Endothelial cell of umbilical vein (primary cell): ENCODE data around the gene EFNA5. TPM values are rescaled to one million over a fixed set of nuclear protein-coding genes. Genes with fewer than 3 reads are reported as not detected.

Experiments
- BruUV-seq: library from RNA; stranded (reverse); fragments of 400-500 nt; replicated peaks from 2 replicates; lab custom pipeline; 2021; lab: Mats Ljungman, UMichigan
- CTCF ChIA-PET: fragments of 300-600, 350-600 bp; sonication (Branson Sonifier 250); formaldehyde crosslinking; loops from one replicate; lab custom pipeline; 2021; ENCODE audit warnings: antibody characterized with exemption, inconsistent platforms; lab: Charles Lee
- POLR2A ChIA-PET: fragments of 300-600, 350-600 bp; sonication (Branson Sonifier 250); formaldehyde crosslinking; loops from one replicate; lab custom pipeline; 2021; ENCODE audit warnings: antibody characterized with exemption, inconsistent platforms; lab: Charles Lee
- DNase-seq: peaks from one replicate; pipeline ENCODE4 v3.0.0-alpha.2; 2011; ENCODE audit warnings: low read depth, low spot score
- FAIRE-seq: peaks from 2 replicates; lab custom pipeline; 2011; peaks lifted over from hg19 to GRCh38; lab: Jason Lieb, UNC
- H2AFZ ChIP-seq: 2 replicates; pipeline ENCODE4 v1.6.0; 2012; ENCODE audit warnings: low read depth, low read length, control low read depth, inconsistent platforms
- H3K27ac ChIP-seq: 2 replicates; pipeline ENCODE4 v1.5.1; 2011; ENCODE audit warnings: low read depth, mild to moderate bottlenecking, control low read depth, low read length, moderate library complexity; ENCODE audit not compliant: insufficient read depth
- H3K27me3 ChIP-seq, 2 experiments: 2 replicates each; pipeline versions ENCODE4 v1.6.0 to v1.6.1; 2011; ENCODE audit warnings: low read length in 2 of 2, mixed read lengths in 1 of 2; ENCODE audit not compliant: control insufficient read depth in 2 of 2, insufficient read depth in 2 of 2
- H3K36me3 ChIP-seq, 2 experiments: 2 replicates in 1 of 2; 3 replicates in 1 of 2; pipeline ENCODE4 v1.5.1; 2011; ENCODE audit warnings: low read length in 2 of 2, mild to moderate bottlenecking in 1 of 2, moderate library complexity in 1 of 2; ENCODE audit not compliant: control insufficient read depth in 2 of 2, insufficient read depth in 2 of 2; ENCODE audit errors: extremely low read depth in 1 of 2
- H3K4me1 ChIP-seq: 3 replicates; pipeline ENCODE4 v1.5.1; 2011; ENCODE audit warnings: mild to moderate bottlenecking, low read length; ENCODE audit not compliant: control insufficient read depth, insufficient read depth; ENCODE audit errors: extremely low read depth
- H3K4me2 ChIP-seq: 2 replicates; pipeline ENCODE4 v1.6.1; 2011; ENCODE audit warnings: low read length, control low read depth, mixed read lengths; ENCODE audit not compliant: insufficient read depth
- H3K4me3 ChIP-seq, 3 experiments: fragments of 200-600 bp in 1 of 3; sonication (generic), shearing (Covaris generic) in 1 of 3; replicated peaks in 1 of 3; 2 replicates each; pipeline ENCODE4 v1.5.1; 2011 to 2016; ENCODE audit warnings: control low read depth in 3 of 3, low read length in 3 of 3, mild to moderate bottlenecking in 2 of 3, inconsistent platforms in 1 of 3, low read depth in 1 of 3, moderate library complexity in 1 of 3; ENCODE audit not compliant: insufficient read depth in 1 of 3
- H3K79me2 ChIP-seq: 2 replicates; pipeline ENCODE4 v1.6.0; 2012; ENCODE audit warnings: low read length, inconsistent platforms; ENCODE audit not compliant: control insufficient read depth, insufficient read depth
- H3K9ac ChIP-seq: replicated peaks from 2 replicates; pipeline ENCODE3; 2011; ENCODE audit warnings: low read length, control low read depth; ENCODE audit not compliant: insufficient read depth; ENCODE audit errors: extremely low read depth
- H3K9me1 ChIP-seq: replicated peaks from 3 replicates; pipeline ENCODE4 v1.6.0; 2011; ENCODE audit warnings: mild to moderate bottlenecking, low read length; ENCODE audit not compliant: control insufficient read depth, insufficient read depth; ENCODE audit errors: extremely low read depth
- H3K9me3 ChIP-seq: replicated peaks from 2 replicates; pipeline ENCODE4 v1.5.1; 2012; ENCODE audit warnings: low read length, inconsistent platforms; ENCODE audit not compliant: control insufficient read depth, insufficient read depth
- H4K20me1 ChIP-seq: replicated peaks from 2 replicates; pipeline ENCODE3; 2011; ENCODE audit warnings: mild to moderate bottlenecking, low read length; ENCODE audit not compliant: control insufficient read depth, insufficient read depth; ENCODE audit errors: extremely low read depth
- EZH2 ChIP-seq: IDR thresholded peaks from 2 replicates; pipeline ENCODE4 v1.6.1; 2012; ENCODE audit warnings: borderline replicate concordance, low read depth, mild to moderate bottlenecking, moderate library complexity, low read length, inconsistent platforms; ENCODE audit not compliant: severe bottlenecking
- FOS ChIP-seq: IDR thresholded peaks from 2 replicates; pipeline ENCODE4 v1.6.1; 2011; ENCODE audit warnings: mild to moderate bottlenecking, low read length, moderate library complexity, borderline replicate concordance; ENCODE audit not compliant: insufficient read depth
- GATA2 ChIP-seq: IDR thresholded peaks from 2 replicates; pipeline ENCODE4 v1.7.0; 2011; ENCODE audit warnings: low read depth, mild to moderate bottlenecking, moderate library complexity, mixed read lengths, low read length; ENCODE audit not compliant: insufficient read length, insufficient read depth
- JUN ChIP-seq: IDR thresholded peaks from 2 replicates; pipeline ENCODE4 v1.6.1; 2011; ENCODE audit warnings: borderline replicate concordance, low read depth; ENCODE audit not compliant: insufficient read length, insufficient read depth
- MAX ChIP-seq: IDR thresholded peaks from 2 replicates; pipeline ENCODE4 v1.6.1; 2011; ENCODE audit not compliant: insufficient read depth, insufficient read length
- MYC ChIP-seq: IDR thresholded peaks from one replicate; pipeline ENCODE4 v1.6.1; 2011; ENCODE audit warnings: mild to moderate bottlenecking, low read depth, low read length
- POLR2A ChIP-seq: IDR thresholded peaks from 2 replicates; pipeline ENCODE4 v1.6.1; 2012; ENCODE audit warnings: low read depth, mild to moderate bottlenecking, control low read depth, low read length
- POLR2AphosphoS5 ChIP-seq: IDR thresholded peaks from 2 replicates; pipeline ENCODE4 v1.6.1; 2012; ENCODE audit warnings: low read depth, mild to moderate bottlenecking, control low read depth, low read length, moderate library complexity; ENCODE audit not compliant: insufficient read depth
- dilution Hi-C: fragments of 300-500 bp; cut with MboI; formaldehyde crosslinking; loops from one replicate; pipeline ENCODE4 v1.15.0; 2019; ENCODE audit warnings: low sequenced_read_pairs; ENCODE audit not compliant: extremely low pct_ligation_motif_present
- intact Hi-C: fragments of 100-400 bp; cut with micrococcal nuclease; formaldehyde crosslinking; loops from one replicate; pipeline ENCODE4 v1.10.0; 2022
- polyA plus RNA-seq, 4 experiments: library from polyadenylated mRNA; depleted of rRNA in 3 of 4; stranded (reverse) in 3 of 4; unstranded in 1 of 4; fragments of >200 nt; gene quantifications; 2 replicates each; pipeline versions ENCODE4 v1.2.1 to v1.2.3, GENCODE V29; 2011 to 2012; ENCODE audit warnings: missing spikeins in 1 of 4
- total RNA-seq: library from RNA; stranded (reverse); gene quantifications from 2 replicates; pipeline ENCODE4 v1.2.3, GENCODE V29; 2021
- TF ChIP-seq, protein P1 (sequence below), 2 donors: IDR thresholded peaks; 1 replicate in 1 of 2; 2 replicates in 1 of 2; pipeline ENCODE4 v1.5.1; 2011; ENCODE audit warnings: low read length in 2 of 2, mild to moderate bottlenecking in 2 of 2, moderate library complexity in 2 of 2, control low read depth in 1 of 2, inconsistent platforms in 1 of 2, low read depth in 1 of 2; ENCODE audit not compliant: insufficient read depth in 1 of 2; ENCODE audit errors: extremely low read depth in 1 of 2

EFNA5 gene
- total and polyA plus RNA-seq, 2 donors (not counting 3 experiments of a cell fraction or from before 2014, with no cell fraction given), result 13.6 to 22.1 TPM

DNA sequence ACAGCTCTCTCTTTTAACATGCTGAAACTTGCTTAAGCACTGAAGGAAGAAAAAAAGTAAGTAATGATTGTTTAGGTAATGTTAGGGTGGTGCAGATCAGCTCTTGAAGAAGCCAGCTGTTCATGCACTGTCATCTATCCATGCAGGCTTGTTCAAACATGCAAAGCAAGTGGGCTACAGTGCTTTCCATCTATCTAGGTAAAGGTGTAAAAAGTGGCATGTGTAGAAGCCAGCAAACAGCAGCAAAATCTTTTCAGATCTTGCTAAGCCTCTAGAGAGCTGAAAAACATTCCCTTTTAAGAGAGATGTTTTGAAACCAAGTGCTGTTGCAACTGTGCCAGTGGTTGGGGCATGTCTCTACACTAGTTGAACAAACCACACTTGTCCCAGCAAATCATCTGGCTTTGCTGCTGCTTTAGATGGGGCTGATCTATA is 214.4 kb downstream of the EFNA5 start:
- Histone ChIP-seq H3K4me3 (no peak overlapping the region), H3K9ac (no peak overlapping the region), H3K9me3 (no peaks in the 10 kb centered on the region), H2AFZ (no peak overlapping the region), H3K4me2 (no peak overlapping the region), H3K27ac (no peak overlapping the region), H3K9me1 (no peaks in the 10 kb centered on the region), H3K36me3 (no peaks in the 10 kb centered on the region), H3K79me2 (no peaks in the 10 kb centered on the region), H3K27me3 (no peaks in the 10 kb centered on the region), H3K4me1 (no peaks in the 10 kb centered on the region), H4K20me1 (no peaks in the 10 kb centered on the region)
- dilution Hi-C loops (no loop called here), intact Hi-C loops (no loop called here)
- ChIA-PET CTCF (interaction anchor here (1.4 to 1.9 kb wide), 2 partner anchors 12 to 217 kb away, joined by 3 to 8 read pairs; no protein-coding TSS in a partner anchor), POLR2A (no interaction called here)
- TF ChIP-seq MYC, result no peak
- no peak for TF ChIP-seq POLR2AphosphoS5
- TF ChIP-seq FOS, result no peak
- no peak for TF ChIP-seq EZH2
- TF ChIP-seq POLR2A, result no peak
- TF ChIP-seq GATA2, result no peak
- TF ChIP-seq JUN, result no peak
- TF ChIP-seq MAX, result no peak
- TF ChIP-seq, protein P1, sequence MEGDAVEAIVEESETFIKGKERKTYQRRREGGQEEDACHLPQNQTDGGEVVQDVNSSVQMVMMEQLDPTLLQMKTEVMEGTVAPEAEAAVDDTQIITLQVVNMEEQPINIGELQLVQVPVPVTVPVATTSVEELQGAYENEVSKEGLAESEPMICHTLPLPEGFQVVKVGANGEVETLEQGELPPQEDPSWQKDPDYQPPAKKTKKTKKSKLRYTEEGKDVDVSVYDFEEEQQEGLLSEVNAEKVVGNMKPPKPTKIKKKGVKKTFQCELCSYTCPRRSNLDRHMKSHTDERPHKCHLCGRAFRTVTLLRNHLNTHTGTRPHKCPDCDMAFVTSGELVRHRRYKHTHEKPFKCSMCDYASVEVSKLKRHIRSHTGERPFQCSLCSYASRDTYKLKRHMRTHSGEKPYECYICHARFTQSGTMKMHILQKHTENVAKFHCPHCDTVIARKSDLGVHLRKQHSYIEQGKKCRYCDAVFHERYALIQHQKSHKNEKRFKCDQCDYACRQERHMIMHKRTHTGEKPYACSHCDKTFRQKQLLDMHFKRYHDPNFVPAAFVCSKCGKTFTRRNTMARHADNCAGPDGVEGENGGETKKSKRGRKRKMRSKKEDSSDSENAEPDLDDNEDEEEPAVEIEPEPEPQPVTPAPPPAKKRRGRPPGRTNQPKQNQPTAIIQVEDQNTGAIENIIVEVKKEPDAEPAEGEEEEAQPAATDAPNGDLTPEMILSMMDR (IDR thresholded peaks at IDR 0.05; ENCODE audit: extremely low read depth in 1 of 2, insufficient read depth in 1 of 2, low read depth in 1 of 2, low read length in 2 of 2), result no peak
- FAIRE-seq (no peak), DNase-seq (no peak)
- BruUV-seq, result no TSS peak
